Liver (tissue), 9 donors: ENCODE data around the gene GALNT9. TPM values are rescaled to one million over a fixed set of nuclear protein-coding genes. Genes with fewer than 3 reads are reported as not detected.

ENCODE experiments used
- DNase-seq: peaks from one replicate; pipeline ENCODE4 v3.0.0-alpha.2; 2017; ENCODE audit warnings: low spot score
- H3K27ac ChIP-seq, 2 donors: one replicate each; pipeline ENCODE4 v1.7.0; 2013; ENCODE audit warnings: inconsistent platforms in 2 of 2, low read length in 2 of 2, control low read depth in 1 of 2, low read depth in 1 of 2, mild to moderate bottlenecking in 1 of 2
- H3K27me3 ChIP-seq, 4 donors: one replicate each; pipeline versions ENCODE4 v1.6.1 to v1.7.0; 2013; ENCODE audit warnings: low read length in 3 of 4, inconsistent platforms in 1 of 4, mild to moderate bottlenecking in 1 of 4, moderate library complexity in 1 of 4; ENCODE audit not compliant: control insufficient read depth in 4 of 4, insufficient read depth in 4 of 4
- H3K36me3 ChIP-seq, 4 donors: one replicate each; pipeline versions ENCODE4 v1.6.1 to v1.7.0; 2013; ENCODE audit warnings: low read length in 3 of 4, mild to moderate bottlenecking in 3 of 4, low read depth in 1 of 4, moderate library complexity in 1 of 4; ENCODE audit not compliant: control insufficient read depth in 4 of 4, insufficient read depth in 3 of 4
- H3K4me1 ChIP-seq, 4 donors: one replicate each; pipeline versions ENCODE4 v1.6.1 to v1.7.0; 2013; ENCODE audit warnings: low read length in 3 of 4, mild to moderate bottlenecking in 3 of 4, moderate library complexity in 1 of 4; ENCODE audit not compliant: control insufficient read depth in 4 of 4, insufficient read depth in 4 of 4
- H3K4me3 ChIP-seq, 3 donors: one replicate each; pipeline versions ENCODE4 v1.6.1 to v1.7.0; 2013; ENCODE audit warnings: low read length in 3 of 3, control low read depth in 1 of 3, low read depth in 1 of 3, mild to moderate bottlenecking in 1 of 3
- H3K9ac ChIP-seq, 2 donors: one replicate each; pipeline ENCODE4 v1.7.0; 2013; ENCODE audit warnings: low read length in 2 of 2, mild to moderate bottlenecking in 2 of 2, moderate library complexity in 2 of 2, control low read depth in 1 of 2, low read depth in 1 of 2
- H3K9me3 ChIP-seq, 4 donors: one replicate each; pipeline versions ENCODE4 v1.6.1 to v1.7.0; 2013; ENCODE audit warnings: low read length in 3 of 4; ENCODE audit not compliant: control insufficient read depth in 4 of 4
- CTCF ChIP-seq: fragments of 150-350 bp; IDR thresholded peaks from 2 replicates; pipeline ENCODE4 v1.5.1; 2017; ENCODE audit warnings: improper control_type of control experiment, low read depth, low read length; ENCODE audit not compliant: missing input control
- EGR1 ChIP-seq, 2 donors: IDR thresholded peaks; 2 replicates each; pipeline ENCODE4 v1.6.1; 2016 to 2018; ENCODE audit warnings: antibody characterized with exemption in 2 of 2, low read depth in 2 of 2
- FOXA1 ChIP-seq: IDR thresholded peaks from 2 replicates; pipeline ENCODE4 v1.6.1; 2016; ENCODE audit warnings: antibody characterized with exemption
- FOXA2 ChIP-seq: IDR thresholded peaks from 2 replicates; pipeline ENCODE4 v1.6.1; 2016; ENCODE audit warnings: antibody characterized with exemption
- GABPA ChIP-seq, 2 donors: IDR thresholded peaks in 1 of 2; conservative IDR thresholded peaks in 1 of 2; 2 replicates each; pipeline ENCODE4 v1.6.1; 2016; ENCODE audit warnings: antibody characterized with exemption in 2 of 2, mild to moderate bottlenecking in 1 of 2, moderate library complexity in 1 of 2
- HNF4G ChIP-seq: IDR thresholded peaks from 2 replicates; pipeline ENCODE4 v1.6.1; 2016; ENCODE audit warnings: antibody characterized with exemption
- JUND ChIP-seq, 2 donors: IDR thresholded peaks; 2 replicates each; pipeline ENCODE4 v1.6.1; 2016; ENCODE audit warnings: antibody characterized with exemption in 2 of 2
- MAX ChIP-seq: IDR thresholded peaks from 2 replicates; pipeline ENCODE4 v1.6.1; 2016; ENCODE audit warnings: antibody characterized with exemption
- NR2F2 ChIP-seq: IDR thresholded peaks from 2 replicates; pipeline ENCODE4 v1.6.1; 2016; ENCODE audit warnings: antibody characterized with exemption
- RAD21 ChIP-seq, 2 donors: IDR thresholded peaks; 2 replicates each; pipeline ENCODE4 v1.6.1; 2016; ENCODE audit warnings: antibody characterized with exemption in 2 of 2, mild to moderate bottlenecking in 2 of 2
- REST ChIP-seq: IDR thresholded peaks from 2 replicates; pipeline ENCODE4 v1.6.1; 2016; ENCODE audit warnings: antibody characterized with exemption, mild to moderate bottlenecking
- RXRA ChIP-seq, 2 donors: IDR thresholded peaks; 2 replicates each; pipeline ENCODE4 v1.6.1; 2017 to 2018; ENCODE audit warnings: antibody characterized with exemption in 2 of 2, mild to moderate bottlenecking in 1 of 2
- SP1 ChIP-seq: IDR thresholded peaks from 2 replicates; pipeline ENCODE4 v1.6.1; 2018; ENCODE audit warnings: antibody characterized with exemption, mild to moderate bottlenecking
- TAF1 ChIP-seq: conservative IDR thresholded peaks from 2 replicates; pipeline ENCODE4 v1.6.1; 2016; ENCODE audit warnings: antibody characterized with exemption, mild to moderate bottlenecking
- YY1 ChIP-seq: IDR thresholded peaks from 2 replicates; pipeline ENCODE4 v1.6.1; 2016; ENCODE audit warnings: antibody characterized with exemption, mild to moderate bottlenecking
- WGBS: extraction: QIAGEN DNeasy Blood & Tissue Kit; methylation state at CpG from one replicate; pipeline ENCODE4 v1.1.7; 2013; 5-methylcytosine and 5-hydroxymethylcytosine counted together
- polyA plus RNA-seq, 2 donors: library from polyadenylated mRNA; stranded (reverse) in 1 of 2; unstranded in 1 of 2; fragments of 200-250 nt in 1 of 2; fragments of >200 nt in 1 of 2; fragmentation: Nextera tagmentation in 1 of 2; extraction: Ambion mirVana in 1 of 2; gene quantifications; one replicate each; pipeline versions ENCODE4 v1.2.1 to v1.2.3, GENCODE V29; 2013 to 2015
- total RNA-seq, 2 donors: library from RNA; depleted of rRNA; stranded (reverse); fragments of >200 nt; gene quantifications; one replicate each; pipeline ENCODE4 v1.2.3, GENCODE V29; 2014
- TF ChIP-seq, protein P1 (sequence below): IDR thresholded peaks from 2 replicates; pipeline ENCODE4 v1.6.1; 2016; ENCODE audit warnings: antibody characterized with exemption
- TF ChIP-seq, protein P2 (sequence below): IDR thresholded peaks from 2 replicates; pipeline ENCODE4 v1.6.1; 2016; ENCODE audit warnings: antibody characterized with exemption
- donor health status: healthy.
- donor health status: healthy.
- donor health status: healthy.
- donor health status: healthy.
- donor health status: healthy.

GALNT9 gene
- total and polyA plus RNA-seq, 4 donors: 0.05 to 0.25 (median 0.09) TPM; not detected in 1

DNA sequence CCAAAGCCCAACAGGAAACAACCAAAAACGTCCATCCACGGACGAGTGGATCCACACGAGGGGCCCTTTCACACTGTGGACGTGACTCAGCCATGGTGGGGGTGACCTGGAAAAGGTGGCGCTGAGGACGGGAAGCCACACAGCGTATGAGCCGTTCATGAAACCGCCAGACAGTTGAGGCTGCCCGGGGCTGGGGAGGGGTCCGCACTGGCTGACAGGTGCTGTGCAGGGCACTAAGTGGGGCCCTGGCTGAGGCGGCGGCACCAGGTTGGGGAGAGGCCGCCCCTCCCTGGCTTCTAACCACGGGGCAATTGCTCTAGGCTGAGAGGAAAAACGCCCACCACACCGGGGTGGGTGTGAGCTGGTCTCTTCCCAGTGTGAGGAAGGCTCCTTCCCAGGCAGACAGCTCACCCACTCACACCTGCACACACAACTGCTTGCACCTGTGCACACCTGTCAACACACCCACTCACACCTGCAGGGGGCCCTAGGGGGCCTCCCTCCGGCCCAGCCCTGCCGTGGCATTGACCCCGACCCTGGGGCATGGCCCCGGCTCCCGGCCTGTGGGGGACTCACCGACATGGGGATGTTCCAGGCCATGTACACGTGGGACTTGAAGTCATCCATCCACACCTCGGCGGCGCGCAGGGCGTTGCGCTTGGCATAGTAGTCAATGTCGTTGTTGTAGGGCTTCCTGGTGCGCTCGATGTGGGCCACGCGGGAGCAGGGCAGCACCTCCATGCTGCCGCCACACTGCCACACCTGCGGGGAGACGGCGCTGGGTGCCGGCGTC lies 126.3 kb downstream of the GALNT9 start:
- no peak overlapping the region for H3K27ac ChIP-seq
- H3K9me3 ChIP-seq: no peaks in the 10 kb centered on the region
- WGBS: 80% methylated on average over 42 of the region's 42 CpGs
- no peaks in the 10 kb centered on the region for H3K36me3 ChIP-seq
- no peak for TF ChIP-seq EGR1 (IDR thresholded peaks at IDR 0.05; ENCODE audit: low read depth in 2 of 2)
- no peak for TF ChIP-seq JUND (IDR thresholded peaks at IDR 0.05)
- TF ChIP-seq RAD21 (IDR thresholded peaks at IDR 0.05): no peak
- TF ChIP-seq, protein P1, sequence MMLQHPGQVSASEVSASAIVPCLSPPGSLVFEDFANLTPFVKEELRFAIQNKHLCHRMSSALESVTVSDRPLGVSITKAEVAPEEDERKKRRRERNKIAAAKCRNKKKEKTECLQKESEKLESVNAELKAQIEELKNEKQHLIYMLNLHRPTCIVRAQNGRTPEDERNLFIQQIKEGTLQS: no peak
- TF ChIP-seq MAX: no peak
- no peak for TF ChIP-seq RXRA (IDR thresholded peaks at IDR 0.05)
- TF ChIP-seq FOXA1: no peak
- TF ChIP-seq, protein P2, sequence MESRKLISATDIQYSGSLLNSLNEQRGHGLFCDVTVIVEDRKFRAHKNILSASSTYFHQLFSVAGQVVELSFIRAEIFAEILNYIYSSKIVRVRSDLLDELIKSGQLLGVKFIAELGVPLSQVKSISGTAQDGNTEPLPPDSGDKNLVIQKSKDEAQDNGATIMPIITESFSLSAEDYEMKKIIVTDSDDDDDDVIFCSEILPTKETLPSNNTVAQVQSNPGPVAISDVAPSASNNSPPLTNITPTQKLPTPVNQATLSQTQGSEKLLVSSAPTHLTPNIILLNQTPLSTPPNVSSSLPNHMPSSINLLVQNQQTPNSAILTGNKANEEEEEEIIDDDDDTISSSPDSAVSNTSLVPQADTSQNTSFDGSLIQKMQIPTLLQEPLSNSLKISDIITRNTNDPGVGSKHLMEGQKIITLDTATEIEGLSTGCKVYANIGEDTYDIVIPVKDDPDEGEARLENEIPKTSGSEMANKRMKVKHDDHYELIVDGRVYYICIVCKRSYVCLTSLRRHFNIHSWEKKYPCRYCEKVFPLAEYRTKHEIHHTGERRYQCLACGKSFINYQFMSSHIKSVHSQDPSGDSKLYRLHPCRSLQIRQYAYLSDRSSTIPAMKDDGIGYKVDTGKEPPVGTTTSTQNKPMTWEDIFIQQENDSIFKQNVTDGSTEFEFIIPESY: no peak
- TF ChIP-seq HNF4G: no peak
- TF ChIP-seq GABPA (IDR thresholded peaks at IDR 0.05 in 1 of 2, conservative IDR thresholded peaks at IDR 0.05 in 1 of 2): no peak
- TF ChIP-seq TAF1: no peak
- no peak for TF ChIP-seq FOXA2
- TF ChIP-seq NR2F2: no peak
- no peak for TF ChIP-seq REST
- TF ChIP-seq SP1: no peak
- no peak for TF ChIP-seq YY1
- TF ChIP-seq CTCF: no peak
- no peak for DNase-seq
- H3K4me3 ChIP-seq: no peak overlapping the region
- peaks cover 0 to 3% (median 0%) of the 10 kb centered on the region in 4 donors for H3K27me3 ChIP-seq
- no peak overlapping the region for H3K9ac ChIP-seq
- no peaks in the 10 kb centered on the region for H3K4me1 ChIP-seq
